DND-41 (cell line): ENCODE data around the gene THOC6.

Experiments used
- CTCF ChIP-seq: IDR thresholded peaks from 2 replicates; pipeline ENCODE4 v1.5.1; 2012; ENCODE audit warnings: borderline replicate concordance, low read length, moderate library complexity, mild to moderate bottlenecking; ENCODE audit not compliant: poor library complexity, severe bottlenecking; ENCODE audit errors: extremely low read depth
- EZH2 ChIP-seq: IDR thresholded peaks from 3 replicates; pipeline ENCODE4 v1.6.1; 2012; ENCODE audit warnings: borderline replicate concordance, low read depth, mild to moderate bottlenecking, moderate library complexity, low read length, inconsistent platforms; ENCODE audit not compliant: severe bottlenecking

DNA sequence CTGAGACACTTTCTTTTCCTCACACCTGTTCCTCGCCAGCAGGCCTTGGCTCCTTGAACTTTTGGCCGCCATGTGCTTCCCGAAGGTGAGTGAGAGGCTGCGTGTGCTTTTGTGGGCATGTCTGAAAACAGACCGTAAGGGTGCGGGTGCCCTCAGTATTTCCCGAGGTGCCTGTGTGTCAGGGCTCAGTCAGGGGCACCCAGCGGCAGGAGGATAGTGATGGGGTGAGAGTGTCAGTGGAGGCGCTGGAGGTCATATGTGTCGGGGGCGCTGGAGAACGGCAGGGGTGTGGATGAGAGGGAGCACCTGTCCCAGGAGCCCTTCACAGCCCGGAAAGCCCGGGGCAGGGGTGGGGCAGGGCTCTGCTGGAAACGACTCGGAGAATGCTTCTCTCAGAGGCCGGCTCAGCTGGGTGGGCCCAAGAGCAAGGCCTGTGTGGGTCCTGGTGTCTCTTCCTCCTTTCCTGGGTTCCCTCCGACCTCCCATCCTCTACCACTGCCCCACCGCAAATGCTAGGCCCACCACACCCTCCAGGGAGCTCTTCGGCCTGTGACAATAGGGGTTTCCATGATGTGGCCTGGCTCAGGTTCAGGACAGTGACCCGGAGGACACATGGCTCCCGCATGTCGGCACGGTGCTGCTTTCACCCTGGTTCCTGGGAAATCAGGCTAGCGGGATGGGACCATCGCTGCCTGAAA, 42.1 kb downstream of the THOC6 start:
- no peak for TF ChIP-seq CTCF
- TF ChIP-seq EZH2, result no peak
